HCT116 (cell line): ENCODE results near the gene WASHC3. TPM values are rescaled to one million over a fixed set of nuclear protein-coding genes. Genes with fewer than 3 reads are reported as not detected.

Experiments
- ATAC-seq: fragments of 200-7000 bp; cut with Tn5 transposase; 2 replicates; pipeline ENCODE4 v1.9.1; 2020; ENCODE audit warnings: mild to moderate bottlenecking, moderate library complexity
- BruUV-seq: library from RNA; stranded (reverse); fragments of 400-500 nt; replicated peaks from 2 replicates; lab custom pipeline; 2021; lab: Mats Ljungman, UMichigan
- CTCF ChIA-PET: fragments of 300-600 bp; sonication (Branson Sonifier 250); formaldehyde crosslinking; loops from one replicate; lab custom pipeline; 2021; ENCODE audit warnings: antibody characterized with exemption; lab: Charles Lee
- POLR2A ChIA-PET: fragments of 300-600, 350-600 bp; sonication (Branson Sonifier 250); formaldehyde crosslinking; loops from one replicate; lab custom pipeline; 2021; ENCODE audit warnings: antibody characterized with exemption; lab: Charles Lee
- RAD21 ChIA-PET, 2 experiments: fragments of 300-600 bp; sonication (Branson Sonifier 250); formaldehyde crosslinking; loops; one replicate each; lab custom pipeline; 2023; ENCODE audit warnings: low total read pairs in 2 of 2; ENCODE audit not compliant: uncharacterized antibody in 2 of 2, unreplicated experiment in 2 of 2, low non-redundant PET in 1 of 2; lab: Charles Lee
- DNase-seq: peaks from one replicate; pipeline ENCODE4 v3.0.0-alpha.2; 2010; ENCODE audit warnings: low read depth, low spot score
- H2AFZ ChIP-seq: fragments of 200-600 bp; shearing (Covaris generic), sonication (generic); 2 replicates; pipeline ENCODE4 v1.6.1; 2017; ENCODE audit warnings: low read depth, mixed run types, mixed read lengths, antibody characterized with exemption, low read length; ENCODE audit not compliant: poor library complexity, severe bottlenecking
- H3K27ac ChIP-seq: 2 replicates; pipeline ENCODE4 v1.5.1; 2012; ENCODE audit warnings: low read depth, low read length
- H3K27me3 ChIP-seq: fragments of 200-600 bp; sonication (generic); 2 replicates; pipeline ENCODE4 v1.6.1; 2016; ENCODE audit warnings: mixed run types, low read length, mixed read lengths; ENCODE audit not compliant: insufficient read depth
- H3K36me3 ChIP-seq, 2 experiments: fragments of 200-500 bp in 1 of 2; fragments of 200-600 bp in 1 of 2; sonication (Bioruptor generic) in 1 of 2; sonication (generic) in 1 of 2; 2 replicates each; pipeline versions ENCODE4 v1.5.1 to v1.6.1; 2014 to 2016; ENCODE audit warnings: low read length in 2 of 2, inconsistent platforms in 1 of 2, mixed read lengths in 1 of 2, mixed run types in 1 of 2; ENCODE audit not compliant: insufficient read depth in 2 of 2, control insufficient read depth in 1 of 2
- H3K4me1 ChIP-seq, 2 experiments: fragments of 200-600 bp in 1 of 2; sonication (generic) in 1 of 2; 2 replicates each; pipeline versions ENCODE4 v1.5.1 to v1.6.1; 2012 to 2017; ENCODE audit warnings: low read length in 2 of 2, inconsistent platforms in 1 of 2, mild to moderate bottlenecking in 1 of 2, mixed read lengths in 1 of 2, mixed run types in 1 of 2, moderate library complexity in 1 of 2; ENCODE audit not compliant: insufficient read depth in 2 of 2, control insufficient read depth in 1 of 2
- H3K4me2 ChIP-seq: fragments of 200-600 bp; sonication (generic); 2 replicates; pipeline ENCODE4 v1.6.1; 2017; ENCODE audit warnings: mixed run types, low read length, mixed read lengths
- H3K4me3 ChIP-seq, 2 experiments: fragments of 200-600 bp in 1 of 2; sonication (generic) in 1 of 2; replicated peaks in 1 of 2; 2 replicates each; pipeline ENCODE4 v1.5.1; 2011 to 2016; ENCODE audit warnings: low read length in 2 of 2, control low read depth in 1 of 2, low read depth in 1 of 2, mild to moderate bottlenecking in 1 of 2, mixed read lengths in 1 of 2, mixed run types in 1 of 2
- H3K79me2 ChIP-seq: fragments of 200-600 bp; sonication (generic); 2 replicates; pipeline ENCODE4 v1.6.1; 2017; ENCODE audit warnings: mild to moderate bottlenecking, mixed run types, low read length, moderate library complexity, mixed read lengths; ENCODE audit not compliant: insufficient read depth
- H3K9ac ChIP-seq: fragments of 200-600 bp; sonication (generic); 2 replicates; pipeline ENCODE4 v1.6.1; 2016; ENCODE audit warnings: low read length, mixed read lengths
- H3K9me2 ChIP-seq: fragments of 200-600 bp; sonication (generic), shearing (Covaris generic); 2 replicates; pipeline ENCODE4 v1.6.1; 2017; ENCODE audit warnings: mixed run types, mild to moderate bottlenecking, moderate library complexity; ENCODE audit not compliant: insufficient read depth
- H3K9me3 ChIP-seq, 2 experiments: fragments of 200-500 bp in 1 of 2; fragments of 200-600 bp in 1 of 2; sonication (Bioruptor generic) in 1 of 2; sonication (generic) in 1 of 2; 2 replicates each; pipeline ENCODE4 v1.6.1; 2014 to 2017; ENCODE audit warnings: low read length in 2 of 2, mixed read lengths in 2 of 2, inconsistent platforms in 1 of 2, low read depth in 1 of 2, mild to moderate bottlenecking in 1 of 2, mixed run types in 1 of 2, moderate library complexity in 1 of 2; ENCODE audit not compliant: control insufficient read depth in 1 of 2, insufficient read depth in 1 of 2
- H4K20me1 ChIP-seq: fragments of 200-600 bp; sonication (generic), shearing (Covaris generic); 2 replicates; pipeline ENCODE4 v1.6.1; 2017; ENCODE audit warnings: mixed run types, mild to moderate bottlenecking, moderate library complexity; ENCODE audit not compliant: insufficient read depth
- EGR1 ChIP-seq: IDR thresholded peaks from 2 replicates; pipeline ENCODE4 v1.6.1; 2012; ENCODE audit warnings: low read depth
- ELF1 ChIP-seq: IDR thresholded peaks from 2 replicates; pipeline ENCODE4 v1.6.1; 2012; ENCODE audit warnings: low read depth, borderline replicate concordance
- EZH2 ChIP-seq: fragments of 200-600 bp; sonication (generic); IDR thresholded peaks from 2 replicates; pipeline ENCODE4 v1.6.1; 2017; ENCODE audit warnings: antibody characterized with exemption, mixed run types
- MAX ChIP-seq: IDR thresholded peaks from 2 replicates; pipeline ENCODE4 v1.6.1; 2012
- POLR2A ChIP-seq: IDR thresholded peaks from 2 replicates; pipeline ENCODE4 v1.7.0; 2011; ENCODE audit warnings: borderline replicate concordance; ENCODE audit not compliant: insufficient read depth, insufficient read length; ENCODE audit errors: extremely low read depth
- POLR2AphosphoS5 ChIP-seq: IDR thresholded peaks from 2 replicates; pipeline ENCODE4 v1.6.1; 2011; ENCODE audit warnings: mild to moderate bottlenecking, low read depth, low read length, moderate library complexity
- RAD21 ChIP-seq: IDR thresholded peaks from 2 replicates; pipeline ENCODE4 v1.6.1; 2012; ENCODE audit warnings: low read depth, mild to moderate bottlenecking
- SIN3A ChIP-seq: IDR thresholded peaks from 2 replicates; pipeline ENCODE4 v1.6.1; 2012; ENCODE audit warnings: low read depth
- SP1 ChIP-seq: IDR thresholded peaks from 2 replicates; pipeline ENCODE4 v1.6.1; 2012; ENCODE audit warnings: low read depth
- SRF ChIP-seq: IDR thresholded peaks from 2 replicates; pipeline ENCODE4 v1.6.1; 2012; ENCODE audit warnings: low read depth
- TCF7L2 ChIP-seq: IDR thresholded peaks from 2 replicates; pipeline ENCODE4 v1.7.0; 2011; ENCODE audit warnings: borderline replicate concordance, inconsistent platforms; ENCODE audit not compliant: insufficient read depth, insufficient read length; ENCODE audit errors: extremely low read depth
- ZFX ChIP-seq: fragments of 450-650 bp; IDR thresholded peaks from 2 replicates; pipeline ENCODE4 v1.6.1; 2017
- ZNF274 ChIP-seq: fragments of 200-500 bp; sonication (Bioruptor generic); IDR thresholded peaks from 2 replicates; pipeline ENCODE4 v1.6.1; 2014; ENCODE audit warnings: mild to moderate bottlenecking, low read depth, low read length, inconsistent platforms
- intact Hi-C: fragments of 100-400 bp; cut with micrococcal nuclease; formaldehyde crosslinking; loops from 2 replicates; pipeline ENCODE4 v1.10.0; 2022
- total RNA-seq: library from RNA; stranded (reverse); gene quantifications from one replicate; pipeline ENCODE4 v1.2.1, GENCODE V29; 2021; ENCODE audit not compliant: unreplicated experiment
- TF ChIP-seq, protein P1 (sequence below): IDR thresholded peaks from 2 replicates; pipeline ENCODE4 v1.6.1; 2011; ENCODE audit warnings: mild to moderate bottlenecking, low read length, moderate library complexity; ENCODE audit not compliant: insufficient replicate concordance; ENCODE audit errors: extremely low read depth

The WASHC3 gene
- total RNA-seq, 1 experiment from 2014 or later, result 15.6 TPM

GRCh38 chr12:102064476-102064875 is 2.7 kb upstream of the WASHC3 start (continued):
- TF ChIP-seq SRF (no peak), EGR1 (no peak)

DNA sequence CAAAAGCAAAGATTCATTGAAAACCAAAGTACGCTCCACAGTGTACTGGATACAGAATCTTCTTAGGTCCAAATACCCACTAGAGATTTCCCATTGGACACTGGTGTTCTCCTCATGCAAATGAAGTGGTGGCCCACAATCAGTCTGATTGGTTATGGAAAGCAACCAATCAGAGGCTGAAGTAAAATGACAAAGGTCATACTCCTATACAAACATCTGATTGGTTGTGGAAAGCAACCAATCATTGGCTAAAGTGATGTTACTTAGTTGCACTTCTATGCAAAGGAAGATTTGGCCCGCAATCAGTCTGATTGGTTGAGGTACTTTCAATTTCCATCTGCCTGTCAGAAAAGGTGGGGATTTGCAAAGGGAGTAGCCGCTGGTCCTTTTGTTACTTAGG is 1.3 kb upstream of the WASHC3 start:
- Histone ChIP-seq H3K79me2 (no peaks in the 10 kb centered on the region), H3K27ac (no peak overlapping the region), H3K9me2 (no peaks in the 10 kb centered on the region)
- no peak for ATAC-seq
- POLR2A ChIA-PET, result no interaction called here
- TF ChIP-seq MAX, result no peak
- no peak for TF ChIP-seq ZNF274
- no peak for TF ChIP-seq POLR2A
- no peak for TF ChIP-seq EZH2
- TF ChIP-seq RAD21, result no peak
- no peak for TF ChIP-seq ELF1
- TF ChIP-seq ZFX, result no peak
- TF ChIP-seq SIN3A, result no peak
- TF ChIP-seq TCF7L2, result no peak
- TF ChIP-seq POLR2AphosphoS5, result no peak
- no peak for TF ChIP-seq SP1
- TF ChIP-seq EGR1, result no peak
- TF ChIP-seq, protein P1, sequence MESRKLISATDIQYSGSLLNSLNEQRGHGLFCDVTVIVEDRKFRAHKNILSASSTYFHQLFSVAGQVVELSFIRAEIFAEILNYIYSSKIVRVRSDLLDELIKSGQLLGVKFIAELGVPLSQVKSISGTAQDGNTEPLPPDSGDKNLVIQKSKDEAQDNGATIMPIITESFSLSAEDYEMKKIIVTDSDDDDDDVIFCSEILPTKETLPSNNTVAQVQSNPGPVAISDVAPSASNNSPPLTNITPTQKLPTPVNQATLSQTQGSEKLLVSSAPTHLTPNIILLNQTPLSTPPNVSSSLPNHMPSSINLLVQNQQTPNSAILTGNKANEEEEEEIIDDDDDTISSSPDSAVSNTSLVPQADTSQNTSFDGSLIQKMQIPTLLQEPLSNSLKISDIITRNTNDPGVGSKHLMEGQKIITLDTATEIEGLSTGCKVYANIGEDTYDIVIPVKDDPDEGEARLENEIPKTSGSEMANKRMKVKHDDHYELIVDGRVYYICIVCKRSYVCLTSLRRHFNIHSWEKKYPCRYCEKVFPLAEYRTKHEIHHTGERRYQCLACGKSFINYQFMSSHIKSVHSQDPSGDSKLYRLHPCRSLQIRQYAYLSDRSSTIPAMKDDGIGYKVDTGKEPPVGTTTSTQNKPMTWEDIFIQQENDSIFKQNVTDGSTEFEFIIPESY, result no peak
- TF ChIP-seq, all 23 proteins: peak for 0
- H2AFZ ChIP-seq, result peak overlapping the region; percentile 47
- intact Hi-C loops, result loop anchor here (5.0 kb wide), 1 partner anchor 656 kb away; the partner anchor contains the start of gene ARL1
- CTCF ChIA-PET, result no interaction called here
- peak; percentile 47 for DNase-seq
- H3K36me3 ChIP-seq, result no peaks in the 10 kb centered on the region
- H3K4me1 ChIP-seq, result peaks cover 0 to 15% of the 10 kb centered on the region in 2 experiments; a peak in 3 of 4 replicates
- H3K9me3 ChIP-seq, result no peaks in the 10 kb centered on the region
- no peaks in the 10 kb centered on the region for H3K27me3 ChIP-seq
- H3K4me3 ChIP-seq, result no peak overlapping the region
- H3K9ac ChIP-seq, result no peak overlapping the region
- RAD21 ChIA-PET, result no interaction called here
- no peak overlapping the region for H3K4me2 ChIP-seq
- no peaks in the 10 kb centered on the region for H4K20me1 ChIP-seq
- no TSS peak for BruUV-seq
